NT2/D1 (cell line): ENCODE data around the gene SATB2.

Experiments
- SUZ12 ChIP-seq: IDR thresholded peaks from 2 replicates; pipeline ENCODE4 v1.6.1; 2011; ENCODE audit not compliant: insufficient read length, insufficient read depth; ENCODE audit errors: extremely low read depth
- YY1 ChIP-seq: IDR thresholded peaks from 2 replicates; pipeline ENCODE4 v1.6.1; 2011; ENCODE audit not compliant: insufficient read length, insufficient read depth

DNA sequence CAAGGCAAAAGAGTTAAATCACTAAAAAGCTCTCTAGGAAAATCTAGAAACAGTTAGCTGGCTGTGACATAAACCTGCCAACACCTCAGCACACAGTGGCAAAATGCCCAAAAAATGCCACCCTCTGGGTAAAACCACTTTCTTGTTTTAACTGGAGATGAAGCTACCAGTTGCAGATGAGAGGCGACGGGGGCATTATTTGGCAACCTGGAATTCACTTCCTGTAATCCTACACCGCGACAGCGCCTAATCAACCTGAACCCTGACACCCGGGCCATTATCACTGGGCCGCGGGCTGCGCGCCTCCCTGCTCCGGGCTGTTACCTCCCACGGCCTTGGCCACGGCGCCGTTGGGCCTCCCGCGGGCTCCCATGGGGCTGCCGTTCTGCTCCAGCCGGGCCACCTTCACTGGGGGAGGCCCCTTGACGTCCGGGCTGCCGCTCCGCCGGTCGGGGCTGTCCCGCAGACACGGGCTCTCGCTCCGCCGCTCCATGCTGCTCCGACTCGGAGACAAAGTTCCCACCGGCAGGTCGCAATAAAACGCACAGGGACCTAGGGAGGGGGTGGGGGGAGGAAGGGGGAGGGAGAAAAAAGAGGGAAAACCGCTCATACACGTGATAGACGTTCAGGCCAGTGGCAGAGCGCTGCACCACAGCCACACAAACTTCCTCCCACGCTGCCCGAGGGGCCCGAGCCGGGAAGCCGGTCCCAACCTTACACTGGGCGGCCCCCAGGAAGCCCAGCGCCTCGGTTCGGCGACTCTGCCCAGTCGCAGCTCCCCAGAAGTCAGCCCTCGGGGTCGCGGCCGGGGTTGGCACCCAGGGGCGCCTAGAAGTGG lies 2.0 kb downstream of the SATB2 start:
- no peak for TF ChIP-seq YY1
- TF ChIP-seq SUZ12: no peak
